Muscle of leg (tissue), 11 donors: ENCODE measurements around the gene IRF1. TPM values are rescaled to one million over a fixed set of nuclear protein-coding genes. Genes with fewer than 3 reads are reported as not detected.
"Not testable (repeated sequence)": the region's sequence is repeated elsewhere in the genome, so short reads cannot be mapped to it uniquely, and the experiment has no call there.

Experiments used
- DNase-seq: peaks from one replicate; pipeline ENCODE4 v3.0.0; 2013
- H3K27ac ChIP-seq: one replicate; pipeline ENCODE4 v1.5.1; 2013; ENCODE audit warnings: mild to moderate bottlenecking, low read length, control low read depth
- H3K27me3 ChIP-seq: one replicate; pipeline ENCODE4 v1.6.1; 2013; ENCODE audit warnings: low read length; ENCODE audit not compliant: control insufficient read depth, insufficient read depth
- H3K36me3 ChIP-seq: one replicate; pipeline ENCODE4 v1.6.1; 2013; ENCODE audit warnings: low read length; ENCODE audit not compliant: control insufficient read depth, insufficient read depth
- H3K4me1 ChIP-seq: one replicate; pipeline ENCODE4 v1.6.1; 2013; ENCODE audit warnings: low read length; ENCODE audit not compliant: control insufficient read depth, insufficient read depth
- H3K4me3 ChIP-seq: one replicate; pipeline ENCODE4 v1.5.1; 2013; ENCODE audit warnings: low read length, control low read depth
- H3K9me3 ChIP-seq: replicated peaks from 2 replicates; pipeline ENCODE4 v1.6.1; 2013; ENCODE audit warnings: low read depth, low read length; ENCODE audit not compliant: control insufficient read depth
- WGBS: methylation state at CpG from one replicate; pipeline ENCODE4 v1.1.5; 2013; ENCODE audit warnings: missing lambda C conversion rate; ENCODE audit not compliant: insufficient coverage; 5-methylcytosine and 5-hydroxymethylcytosine counted together
- polyA plus RNA-seq, 8 donors: library from polyadenylated mRNA; unstranded; fragments of 120-200 nt; gene quantifications; one replicate each; pipeline versions ENCODE4 v1.2.1 to v1.2.3, GENCODE V29; 2013; ENCODE audit warnings: inconsistent platforms in 1 of 8, low replicate concordance in 1 of 8; ENCODE audit not compliant: insufficient read length in 8 of 8, insufficient read depth in 1 of 8
- total RNA-seq: library from RNA; stranded (reverse); fragments of 120-200 nt; gene quantifications from one replicate; pipeline ENCODE4 v1.2.4, GENCODE V29; 2013

Gene IRF1
- total and polyA plus RNA-seq, 9 donors: 3.7 to 12.8 (median 9.0) TPM

DNA sequence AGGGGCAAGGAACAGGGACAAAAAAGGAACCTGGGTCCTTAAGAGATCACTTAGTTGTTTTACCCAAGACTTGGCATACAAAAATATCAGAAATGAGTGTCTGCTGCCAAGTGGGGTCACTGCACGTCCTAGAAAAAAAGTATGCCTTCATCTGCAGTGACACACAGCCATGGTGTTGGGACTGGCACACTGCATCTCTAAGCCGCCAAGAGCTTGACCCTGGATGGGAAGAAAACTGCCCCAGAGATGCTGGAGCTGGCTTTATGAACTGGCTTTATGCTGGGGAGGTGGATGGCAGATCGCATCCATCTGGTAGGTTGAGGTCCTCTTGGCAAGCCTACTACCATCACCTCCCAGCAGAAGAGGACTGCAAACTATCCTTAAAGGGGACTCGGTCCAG is 51.7 kb downstream of the IRF1 start:
- no peaks in the 10 kb centered on the region for H3K9me3 ChIP-seq
- peaks cover 28% of the 10 kb centered on the region for H3K4me1 ChIP-seq
- H3K36me3 ChIP-seq: no peaks in the 10 kb centered on the region
- peak overlapping the region; percentile 88 for H3K27ac ChIP-seq
- H3K4me3 ChIP-seq: no peak overlapping the region
- DNase-seq: no peak
- no CpG with 5 or more reads among the region's 4 CpGs for WGBS
- no peaks in the 10 kb centered on the region for H3K27me3 ChIP-seq

DNA sequence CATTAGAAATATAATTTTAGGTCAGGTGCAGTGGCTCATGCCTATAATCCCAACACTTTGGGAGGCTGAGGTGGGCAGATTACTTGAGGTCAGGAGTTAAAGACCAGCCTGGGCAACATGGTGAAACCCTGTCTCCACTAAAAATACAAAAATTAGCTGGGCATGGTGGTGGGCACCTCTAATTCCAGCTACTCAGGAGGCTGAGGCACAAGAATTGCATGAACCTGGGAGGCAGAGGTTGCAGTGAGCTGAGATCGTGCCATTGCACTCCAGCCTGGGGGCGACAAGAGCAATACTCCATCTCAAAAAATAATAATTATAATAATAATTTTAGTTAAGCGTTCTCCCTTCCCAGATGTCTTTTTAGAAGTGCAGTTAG is 52.3 kb downstream of the IRF1 start:
- DNase-seq, H3K4me3 ChIP-seq, H3K27me3 ChIP-seq, H3K36me3 ChIP-seq, H3K9me3 ChIP-seq: not testable (repeated sequence)
- Histone ChIP-seq H3K27ac (peak overlapping the region; percentile 83), H3K4me1 (peaks cover 26% of the 10 kb centered on the region)
- no CpG with 5 or more reads among the region's 3 CpGs for WGBS

DNA sequence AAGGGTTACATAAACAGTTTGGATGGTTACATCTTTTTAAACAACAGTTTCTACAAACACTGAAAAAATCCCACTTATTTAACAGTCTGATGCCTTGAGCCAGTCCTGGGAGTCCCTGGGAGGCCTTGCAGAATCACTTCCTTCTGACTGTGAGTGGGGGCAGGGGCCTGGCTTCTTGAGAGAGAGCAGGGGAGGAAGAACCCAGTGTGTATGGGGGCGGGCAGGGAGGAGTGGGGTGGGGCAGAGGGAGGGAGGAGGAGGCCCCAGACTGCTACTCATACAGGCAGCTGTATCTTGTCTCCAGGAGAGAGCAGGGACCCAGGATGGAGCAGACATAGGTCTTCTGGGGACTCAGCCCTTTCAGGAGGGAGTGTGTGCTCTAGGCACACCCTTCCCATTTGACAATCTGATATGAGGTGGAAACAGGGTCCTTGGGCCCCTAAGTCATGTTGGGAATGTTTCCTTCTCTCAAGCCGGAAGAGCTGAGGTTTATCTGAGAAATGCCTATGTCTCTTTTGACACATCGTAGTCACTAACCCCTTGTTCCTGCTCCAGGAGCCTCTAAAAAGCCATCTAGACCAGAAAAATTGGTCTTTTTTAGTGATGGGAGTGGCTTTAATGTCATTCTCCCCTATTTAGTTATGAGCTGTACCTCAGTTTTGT is 52.8 kb downstream of the IRF1 start:
- DNase-seq: peak; percentile 96
- H3K36me3 ChIP-seq: no peaks in the 10 kb centered on the region
- no peaks in the 10 kb centered on the region for H3K27me3 ChIP-seq
- peak overlapping the region; percentile 83 for H3K27ac ChIP-seq
- no peak overlapping the region for H3K4me3 ChIP-seq
- WGBS: no CpG with 5 or more reads among the region's 3 CpGs
- H3K4me1 ChIP-seq: peaks cover 26% of the 10 kb centered on the region
- H3K9me3 ChIP-seq: no peaks in the 10 kb centered on the region

DNA sequence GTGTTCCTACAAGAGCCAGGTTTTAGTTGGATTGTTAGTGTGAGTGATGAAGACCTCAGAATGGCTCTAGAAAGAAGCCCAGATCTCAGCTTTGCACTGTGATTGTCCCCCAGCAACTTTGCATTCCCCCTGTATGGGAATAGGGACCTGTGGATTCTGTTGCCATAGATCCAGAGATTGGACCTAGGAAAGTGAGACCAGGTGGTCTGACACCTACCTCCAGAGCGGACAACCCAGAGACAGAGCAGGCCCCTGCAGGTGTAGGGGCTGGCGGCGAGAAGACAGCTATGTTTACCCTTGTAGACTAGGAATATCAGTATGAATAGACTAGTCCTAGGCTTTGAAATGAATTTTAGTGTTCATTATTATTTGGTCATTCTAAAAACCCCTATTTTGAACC is 53.6 kb downstream of the IRF1 start:
- H3K27me3 ChIP-seq: no peaks in the 10 kb centered on the region
- peaks cover 2% of the 10 kb centered on the region for H3K36me3 ChIP-seq
- WGBS: 80% methylated on average over 1 of the region's 3 CpGs
- H3K4me1 ChIP-seq: peaks cover 29% of the 10 kb centered on the region
- H3K4me3 ChIP-seq: no peak overlapping the region
- peak overlapping the region; percentile 79 for H3K27ac ChIP-seq
- no peaks in the 10 kb centered on the region for H3K9me3 ChIP-seq
- DNase-seq: no peak

DNA sequence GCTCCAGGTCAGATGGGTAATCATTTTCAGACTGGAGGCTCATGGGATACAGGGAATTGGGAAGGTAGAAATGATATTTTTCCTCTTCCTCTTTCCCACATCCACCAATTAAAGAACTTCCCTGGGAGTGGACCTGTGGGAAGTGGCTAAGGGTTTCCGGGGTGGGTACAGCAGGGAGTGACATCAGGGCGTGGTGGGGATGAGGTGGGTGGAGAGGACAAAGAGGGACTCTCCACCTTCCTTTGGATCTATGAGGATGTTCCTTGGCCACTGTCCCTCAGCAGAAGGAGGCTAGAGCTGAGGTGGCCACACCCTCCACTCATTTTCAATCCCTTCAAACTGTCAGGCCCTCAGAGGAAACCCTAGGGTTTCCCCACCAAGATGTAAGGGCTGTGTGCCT is 54.7 kb downstream of the IRF1 start:
- no peak overlapping the region for H3K4me3 ChIP-seq
- no peak for DNase-seq
- H3K27ac ChIP-seq: no peak overlapping the region
- H3K4me1 ChIP-seq: peaks cover 29% of the 10 kb centered on the region
- no CpG with 5 or more reads among the region's 2 CpGs for WGBS
- H3K9me3 ChIP-seq: no peaks in the 10 kb centered on the region
- no peaks in the 10 kb centered on the region for H3K27me3 ChIP-seq
- peaks cover 2% of the 10 kb centered on the region for H3K36me3 ChIP-seq

DNA sequence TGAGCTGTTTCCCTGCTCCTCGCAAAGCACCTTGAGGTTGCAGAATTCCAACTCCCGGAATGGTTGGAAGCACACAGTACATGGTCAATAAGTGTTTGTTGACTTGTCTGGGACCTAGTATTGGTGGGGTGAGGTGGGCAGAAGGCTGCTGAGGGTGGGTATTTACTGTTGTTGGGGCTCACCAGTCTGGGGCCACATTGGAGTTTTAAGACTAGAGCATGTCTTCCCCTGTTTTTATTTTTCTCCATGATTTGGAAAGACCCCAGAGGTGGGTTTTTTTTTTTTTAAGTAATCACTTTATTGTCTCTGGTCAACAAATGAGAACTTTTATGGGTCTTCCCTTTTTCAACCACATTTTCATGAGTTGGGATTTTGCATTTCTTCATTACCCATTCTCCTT is 55.1 kb downstream of the IRF1 start:
- DNase-seq: no peak
- no peaks in the 10 kb centered on the region for H3K9me3 ChIP-seq
- H3K4me1 ChIP-seq: peaks cover 29% of the 10 kb centered on the region
- whole genome bisulfite sequencing: 80% methylated on average over 1 of the region's 2 CpGs
- no peak overlapping the region for H3K27ac ChIP-seq
- no peak overlapping the region for H3K4me3 ChIP-seq
- H3K36me3 ChIP-seq: peaks cover 2% of the 10 kb centered on the region
- no peaks in the 10 kb centered on the region for H3K27me3 ChIP-seq

DNA sequence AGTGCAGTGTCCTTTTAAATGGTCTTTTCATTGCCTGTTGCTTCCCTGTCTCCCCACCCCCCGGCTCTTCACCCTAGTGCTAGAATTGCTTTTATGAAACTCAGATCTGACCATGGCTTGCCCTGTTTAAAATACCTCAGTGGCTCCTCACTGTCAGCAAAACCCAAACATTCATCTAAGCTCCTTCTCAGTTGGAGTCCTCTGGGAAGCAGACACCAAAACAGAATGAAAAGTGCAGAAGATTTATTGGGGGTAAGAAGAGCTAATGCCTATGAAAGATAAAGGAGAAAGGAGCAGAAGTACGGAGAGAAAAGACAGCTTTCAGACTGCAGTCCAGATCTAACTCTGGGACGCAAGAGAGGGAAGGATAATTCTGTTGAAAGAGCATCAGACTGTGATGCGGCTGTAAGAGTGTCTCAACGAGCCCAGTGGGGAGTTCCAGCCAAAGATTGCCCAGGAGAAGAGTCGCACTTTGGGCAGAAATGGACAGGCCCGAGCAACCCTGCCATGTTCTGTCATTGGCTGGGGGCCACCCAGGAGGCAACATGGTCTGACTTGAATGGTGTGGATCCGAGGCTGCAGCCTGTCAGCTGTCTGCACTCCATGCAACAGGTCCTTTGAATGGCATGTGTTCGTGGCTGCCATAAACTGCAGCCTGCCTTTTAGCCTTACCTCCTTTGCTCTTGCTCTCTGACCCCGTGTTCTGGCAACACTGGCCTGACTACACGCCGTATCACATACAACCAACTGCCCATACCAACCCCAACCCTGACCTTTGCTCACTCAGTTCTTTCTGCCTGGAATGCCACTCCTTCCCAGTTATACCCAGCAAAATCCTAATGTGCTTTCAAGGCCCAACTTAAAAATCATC is 55.9 kb downstream of the IRF1 start:
- Histone ChIP-seq H3K4me1 (peaks cover 26% of the 10 kb centered on the region), H3K36me3 (peaks cover 5% of the 10 kb centered on the region), H3K4me3 (no peak overlapping the region), H3K27ac (no peak overlapping the region), H3K9me3 (no peaks in the 10 kb centered on the region), H3K27me3 (no peaks in the 10 kb centered on the region)
- DNase-seq: no peak
- 67% methylated on average over 12 of the region's 12 CpGs for WGBS

DNA sequence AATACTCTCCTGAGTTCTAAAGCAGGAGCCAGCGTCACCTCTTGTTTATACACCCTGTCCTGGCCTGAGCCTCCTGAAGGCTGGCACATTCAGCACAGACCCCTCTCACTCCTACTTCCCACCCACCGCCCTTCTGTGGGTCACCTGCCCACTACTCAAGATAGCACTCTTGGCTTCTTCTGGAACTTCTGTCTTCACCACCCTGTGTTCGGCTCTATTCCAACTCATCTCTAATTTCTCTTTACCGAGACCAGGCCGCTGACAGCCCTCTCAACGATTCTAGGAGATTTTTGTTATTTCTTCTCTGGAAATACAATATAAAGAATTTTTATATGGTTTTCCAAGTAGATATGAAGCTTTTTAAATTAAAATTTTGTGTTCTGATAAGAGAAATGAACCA is 57.4 kb downstream of the IRF1 start:
- no peak for DNase-seq
- WGBS: 100% methylated on average over 2 of the region's 6 CpGs
- no peak overlapping the region for H3K4me3 ChIP-seq
- peaks cover 5% of the 10 kb centered on the region for H3K36me3 ChIP-seq
- H3K9me3 ChIP-seq: no peaks in the 10 kb centered on the region
- H3K27ac ChIP-seq: no peak overlapping the region
- H3K4me1 ChIP-seq: peaks cover 22% of the 10 kb centered on the region
- H3K27me3 ChIP-seq: no peaks in the 10 kb centered on the region

DNA sequence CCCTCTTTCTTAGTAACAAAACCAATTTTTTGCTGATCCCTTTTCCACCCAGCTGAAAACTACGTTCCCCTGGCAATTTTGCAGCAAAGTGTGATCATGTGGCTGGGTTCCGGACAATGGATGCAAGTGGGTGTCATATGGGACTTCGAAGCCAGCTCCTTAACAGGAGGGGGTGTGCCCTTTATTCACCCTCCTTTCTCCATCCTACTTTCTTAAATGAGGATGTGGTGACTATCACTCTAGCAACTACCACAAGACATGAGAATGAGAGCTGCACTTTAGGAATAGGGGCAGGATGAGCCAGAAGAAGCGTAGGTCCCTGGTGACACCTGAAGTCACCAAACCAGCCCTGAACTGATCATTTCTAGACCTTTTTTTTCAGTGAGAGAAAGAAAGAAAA is 58.9 kb downstream of the IRF1 start:
- DNase-seq: no peak
- Histone ChIP-seq H3K27me3 (no peaks in the 10 kb centered on the region), H3K9me3 (no peaks in the 10 kb centered on the region), H3K4me3 (no peak overlapping the region), H3K4me1 (peaks cover 27% of the 10 kb centered on the region), H3K27ac (no peak overlapping the region), H3K36me3 (peaks cover 5% of the 10 kb centered on the region)
- no CpG with 5 or more reads among the region's 4 CpGs for WGBS
